Fibroblast of skin of left biceps (primary cell): Measurements from ENCODE around the gene MAP3K13.
A peak's percentile ranks its signal among the peaks of the same experiment; 100 is the strongest.

Experiments used
- DNase-seq, 2 experiments: peaks; one replicate each; pipeline ENCODE4 v3.0.0-alpha.2; 2013; ENCODE audit warnings: low read depth in 2 of 2

MAP3K13 gene

DNA sequence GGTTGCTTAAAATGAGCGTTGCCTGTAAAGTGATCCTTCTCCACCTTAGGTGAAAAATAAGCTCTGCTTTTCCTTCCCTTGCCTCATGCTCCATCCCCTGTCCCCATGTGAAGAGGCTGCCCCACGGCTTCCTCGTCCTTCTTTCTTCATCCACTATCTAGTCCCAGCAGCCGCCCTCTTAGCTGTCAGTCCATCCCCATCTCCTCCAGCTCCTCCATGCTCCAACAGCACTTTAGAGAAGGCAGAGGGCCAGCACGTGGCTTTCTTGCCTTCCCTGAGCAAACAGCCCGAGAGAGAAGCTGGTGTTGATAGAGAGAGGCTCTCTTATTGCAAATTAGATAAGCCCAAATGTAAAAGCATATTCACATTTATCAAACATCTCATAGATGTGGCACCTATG lies 144.9 kb downstream of the MAP3K13 start:
- no peak for DNase-seq

DNA sequence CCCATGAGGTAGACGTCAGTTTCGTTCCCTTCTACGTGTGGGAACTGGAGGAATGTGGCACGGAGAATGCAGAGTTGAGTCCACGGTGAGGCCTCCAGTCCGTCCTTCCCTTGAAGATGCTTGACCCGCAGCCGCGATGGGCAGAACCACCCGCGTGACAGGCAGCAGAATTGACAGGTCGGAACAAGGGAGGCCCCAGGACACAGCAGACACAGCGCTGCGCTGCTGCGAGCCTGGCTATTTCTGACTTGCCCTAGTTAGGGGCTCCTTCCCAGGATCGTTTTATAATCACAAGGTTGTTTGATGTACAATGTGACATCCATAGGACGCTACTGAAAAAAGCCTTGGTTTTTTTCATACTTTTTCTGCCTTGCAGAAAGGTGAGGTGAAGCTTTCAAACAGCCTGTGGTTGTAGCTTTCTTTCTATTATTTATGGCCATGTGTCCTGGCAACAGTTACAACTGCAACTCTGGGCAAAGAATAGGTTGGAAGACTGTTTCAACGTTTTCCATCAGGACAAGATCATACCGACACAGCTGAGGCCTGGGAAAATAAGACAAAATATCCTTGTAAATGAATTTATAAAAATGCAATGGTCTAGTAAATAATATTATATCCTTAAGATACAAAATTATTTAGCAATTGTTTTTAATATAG lies 145.5 kb downstream of the MAP3K13 start:
- DNase-seq: no peak

DNA sequence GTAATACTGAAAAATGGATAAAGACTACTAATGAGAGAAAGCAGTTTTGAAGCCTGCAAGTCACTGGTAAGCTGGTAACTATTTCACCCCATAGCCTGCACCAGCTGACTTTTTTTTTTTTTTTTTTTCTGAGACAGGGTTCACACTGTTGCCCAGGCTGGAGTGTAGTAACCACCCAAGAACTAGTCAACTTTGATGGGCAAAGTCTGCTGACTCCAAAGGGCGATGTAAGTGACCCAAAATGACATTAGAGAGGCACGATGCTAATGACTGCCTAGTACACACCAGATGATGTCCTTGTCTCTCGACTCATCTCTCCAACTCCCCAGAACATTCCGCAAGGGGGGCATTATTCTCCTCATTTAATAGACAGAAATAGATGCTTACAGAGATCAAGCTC lies 148.8 kb downstream of the MAP3K13 start:
- no peak for DNase-seq

DNA sequence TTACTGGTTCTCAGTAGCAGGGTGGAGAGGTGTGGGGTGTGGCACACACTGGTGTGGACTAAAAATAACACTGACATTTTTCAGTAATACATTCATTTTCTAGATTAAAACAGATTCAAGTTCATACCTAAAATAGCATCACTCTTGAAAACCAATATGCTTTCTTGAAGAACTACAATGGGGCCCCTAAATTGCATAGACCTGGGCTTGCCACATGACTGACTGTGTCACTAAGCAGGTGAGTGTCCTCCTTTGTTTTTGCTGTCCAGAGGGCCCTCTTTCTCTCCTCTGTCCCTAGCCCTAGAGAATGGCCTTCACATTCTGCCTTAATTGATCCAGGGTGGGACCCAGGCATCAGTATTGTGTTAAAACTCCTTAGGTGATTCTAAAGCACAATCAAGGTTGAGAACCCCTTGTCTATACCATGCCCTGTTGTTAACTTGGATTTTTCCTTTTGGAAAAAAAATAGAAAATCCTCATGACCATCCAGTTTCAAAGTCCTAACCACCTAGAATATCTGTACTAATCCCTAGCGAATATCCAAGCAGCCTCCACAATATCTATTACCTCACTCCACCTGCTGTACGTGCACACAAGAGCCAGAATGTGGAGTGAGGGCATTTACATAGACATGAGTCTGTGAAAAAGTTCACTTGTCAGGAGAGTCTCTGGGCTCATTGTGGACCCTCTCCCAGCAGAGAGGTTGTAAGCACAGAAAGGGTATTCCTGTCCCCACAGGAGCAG lies 154.6 kb downstream of the MAP3K13 start:
- DNase-seq: no peak

DNA sequence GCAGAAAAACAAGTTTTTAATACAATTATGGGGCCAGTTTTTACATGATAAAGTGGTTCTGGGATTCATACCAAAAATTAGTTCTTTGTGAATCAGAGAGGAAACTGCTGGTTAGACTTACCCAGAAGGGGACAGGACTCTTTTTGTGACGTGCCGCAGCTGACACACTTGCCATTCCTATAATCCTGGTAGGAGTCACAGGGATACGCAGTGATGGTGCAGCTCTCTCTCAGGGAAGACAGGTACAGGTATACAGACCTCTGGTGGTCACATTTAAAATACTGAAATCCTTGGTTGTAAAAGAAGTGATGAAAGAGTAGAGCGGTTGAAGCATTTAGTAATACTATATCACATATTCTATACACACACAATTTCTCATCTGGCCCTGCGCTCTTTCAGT lies 156.1 kb downstream of the MAP3K13 start:
- DNase-seq: no peak

DNA sequence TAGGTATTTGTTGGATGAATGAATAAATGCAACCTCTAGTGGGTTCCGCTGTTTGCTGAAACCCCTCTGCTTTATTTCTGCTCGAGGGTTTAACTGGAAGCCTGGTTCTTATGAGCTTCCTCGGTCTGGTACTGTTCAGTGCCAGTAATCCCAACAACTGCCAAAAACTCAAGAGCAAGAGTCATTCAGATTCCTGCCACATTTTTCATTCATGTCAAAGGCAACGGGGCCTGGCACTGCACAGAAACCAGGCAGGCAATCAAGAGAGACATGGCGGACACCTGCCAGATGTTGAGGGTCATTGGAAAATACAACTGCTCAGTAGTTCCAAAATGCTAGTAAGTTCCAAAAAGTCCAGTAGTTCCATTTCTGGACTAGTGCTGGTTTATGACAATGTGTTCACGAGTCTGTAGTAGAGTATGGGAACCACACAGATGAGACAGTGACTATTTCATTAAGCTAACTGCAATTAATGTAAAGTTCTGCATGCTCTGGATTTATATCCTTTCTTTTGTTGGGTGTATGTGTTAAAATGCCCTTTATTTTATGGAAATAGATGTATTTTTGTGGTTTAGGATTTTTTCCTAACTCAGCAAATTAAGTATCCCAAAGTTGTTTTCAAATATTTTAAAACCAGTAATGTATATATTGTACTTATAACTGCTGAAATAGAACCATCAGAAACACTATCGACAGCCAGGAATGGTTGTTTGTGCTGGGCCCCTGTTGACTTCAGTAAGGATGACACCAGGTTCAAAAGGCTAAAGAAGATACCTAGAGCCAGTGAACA lies 158.6 kb downstream of the MAP3K13 start:
- no peak for DNase-seq

DNA sequence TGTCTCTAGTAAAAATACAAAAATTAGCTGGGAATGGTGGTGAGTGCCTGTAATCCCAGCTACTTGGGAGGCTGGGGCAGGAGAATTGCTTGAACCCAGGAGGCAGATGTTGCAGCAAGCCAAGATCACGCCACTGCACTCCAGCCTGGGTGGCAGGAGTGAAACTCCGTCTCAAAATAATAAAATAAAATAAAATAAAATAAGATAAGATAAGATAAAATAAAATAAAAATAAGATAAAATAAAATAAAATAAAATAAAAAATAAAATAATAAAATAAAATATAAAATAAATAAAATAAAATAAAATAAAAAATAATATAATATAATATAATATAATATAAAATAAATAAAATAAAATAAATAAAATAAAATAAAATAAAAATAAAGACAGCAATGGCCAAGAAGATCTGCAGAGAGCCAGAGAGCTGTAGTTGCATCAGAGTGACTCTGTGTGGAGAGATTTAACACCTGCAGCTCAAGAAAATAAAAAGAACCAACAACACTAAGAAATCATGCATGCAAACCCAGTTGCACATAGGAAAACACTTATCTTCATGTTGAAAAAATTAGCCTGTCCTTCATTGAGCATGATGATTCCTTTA lies 163.5 kb downstream of the MAP3K13 start:
- DNase-seq: no peak

DNA sequence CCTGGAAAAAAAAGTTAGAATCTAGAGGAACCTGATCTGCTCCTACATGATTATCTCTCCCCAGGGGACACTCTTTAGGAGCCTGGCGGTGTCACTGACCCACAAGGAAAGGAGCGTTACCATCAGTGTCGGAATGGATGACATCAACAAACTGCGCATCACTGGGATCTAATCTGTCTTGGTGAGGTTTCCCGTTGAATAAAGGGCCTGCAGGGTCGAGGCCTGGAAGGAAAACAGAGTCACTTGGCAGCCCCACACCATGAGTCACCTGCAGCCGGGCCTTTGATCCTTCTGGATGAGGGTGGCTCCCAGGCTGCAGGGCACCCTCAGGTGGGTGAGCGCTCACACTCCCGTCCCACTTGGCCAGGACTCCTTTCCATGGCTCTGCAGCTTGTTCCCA lies 164.4 kb downstream of the MAP3K13 start:
- no peak for DNase-seq

DNA sequence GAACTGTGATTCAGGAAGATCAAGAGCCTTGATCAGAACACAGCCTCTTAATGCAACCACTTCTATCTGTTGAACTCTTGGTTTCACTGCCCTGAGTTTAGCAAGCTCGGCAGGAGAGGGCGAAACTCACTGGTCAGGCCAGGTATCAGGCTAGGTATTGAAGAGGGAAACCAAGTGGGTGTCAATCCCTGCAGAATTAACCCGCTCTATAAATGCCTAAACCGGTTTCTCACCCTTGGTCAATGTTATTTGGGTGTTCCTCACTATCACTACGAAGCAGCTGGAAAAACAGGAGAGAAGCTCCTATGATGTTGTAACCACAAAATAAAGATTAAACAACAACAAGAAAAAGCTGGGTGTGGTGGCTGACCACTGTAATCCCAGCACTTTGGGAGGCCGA lies 165.6 kb downstream of the MAP3K13 start:
- DNase-seq: no peak

DNA sequence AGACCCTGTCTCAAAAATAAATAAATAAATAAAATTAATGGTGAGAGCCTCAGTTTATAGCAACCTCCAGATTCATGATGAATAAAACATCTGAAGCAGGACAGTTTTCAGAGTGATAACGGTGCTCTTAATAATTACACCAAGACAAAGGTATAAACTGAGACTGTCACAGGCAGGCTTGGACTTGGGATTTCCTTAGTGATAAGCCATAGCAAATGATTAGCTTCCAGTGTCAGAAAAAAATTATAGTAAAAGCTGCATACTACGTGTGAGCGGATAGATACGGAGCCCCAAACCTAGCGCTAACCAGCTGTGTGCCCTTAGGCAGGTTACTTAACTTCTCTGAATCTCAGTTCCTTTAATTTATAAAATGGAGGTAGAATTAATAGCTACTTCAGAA lies 167.9 kb downstream of the MAP3K13 start:
- DNase-seq: no peak

DNA sequence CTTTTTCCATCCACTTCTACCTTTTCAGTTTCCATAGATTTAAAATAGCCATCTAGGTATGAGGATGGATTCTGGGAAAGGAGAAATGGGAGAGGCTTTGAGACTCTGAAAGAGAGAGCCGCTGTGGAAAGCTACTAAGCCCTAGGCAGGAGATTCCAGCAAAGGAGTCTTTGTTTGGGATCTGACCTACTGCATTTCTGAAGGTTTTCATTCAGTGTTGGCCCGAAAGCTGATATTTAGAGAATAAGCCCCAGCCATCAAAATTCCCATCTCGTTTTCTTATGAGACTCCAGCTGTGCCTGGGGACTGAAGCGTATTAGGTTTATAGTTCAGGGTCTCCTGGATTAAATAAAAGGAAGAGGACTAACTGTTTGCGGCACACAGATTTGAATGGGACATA lies 170.0 kb downstream of the MAP3K13 start:
- DNase-seq: no peak

DNA sequence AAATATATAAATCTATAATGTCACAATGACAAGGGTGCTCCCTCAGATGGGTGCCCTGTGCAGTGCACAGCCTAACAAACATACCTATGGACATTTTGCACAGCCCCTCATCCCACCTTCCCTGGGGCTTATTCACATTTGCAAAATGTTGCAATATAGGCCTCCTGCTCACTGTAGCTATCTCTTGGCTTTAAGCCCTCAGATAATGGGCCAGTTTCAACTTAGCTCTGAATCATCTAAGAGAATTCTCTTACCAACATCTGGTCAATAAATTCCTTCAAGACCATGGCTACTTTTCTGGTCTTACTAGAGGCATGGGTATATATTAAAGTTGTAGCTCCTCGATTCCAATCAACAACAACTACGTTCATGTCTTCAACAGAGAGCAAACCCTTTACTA lies 171.6 kb downstream of the MAP3K13 start:
- DNase-seq: no peak

DNA sequence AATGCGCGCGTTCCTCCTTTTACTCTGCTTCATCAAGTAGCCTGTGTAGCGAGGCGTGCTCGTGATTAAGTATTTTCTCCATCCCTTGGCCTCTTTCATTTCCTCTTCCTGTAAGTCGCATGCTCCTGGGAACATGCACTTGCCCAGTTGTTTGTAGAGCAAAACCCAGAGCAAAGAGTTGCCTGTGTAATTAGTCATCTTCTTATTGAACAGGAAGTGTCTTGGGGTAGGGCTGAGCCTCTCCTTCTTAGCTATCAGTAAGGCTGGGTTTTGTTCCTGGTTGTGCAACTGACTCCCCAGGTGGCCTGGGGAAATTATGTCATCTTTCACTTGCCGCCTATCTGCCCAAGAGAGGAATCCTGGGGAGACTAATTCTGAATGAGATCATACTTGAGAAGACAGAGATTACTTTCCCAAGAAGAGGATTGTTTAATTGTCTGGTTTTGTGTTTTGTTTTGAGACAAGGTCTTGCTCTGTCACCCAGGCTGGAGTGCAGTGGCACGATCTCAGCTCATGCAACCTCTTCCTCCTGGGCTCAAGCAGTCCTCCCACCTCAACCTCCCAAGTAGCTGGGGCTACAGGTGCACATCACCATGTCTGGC lies 174.5 kb downstream of the MAP3K13 start:
- peak in 1 of 2 experiments; percentile 15 for DNase-seq
